ENCODE data around the gene RNF207. TPM values are rescaled to one million over a fixed set of nuclear protein-coding genes. Genes with fewer than 3 reads are reported as not detected.

Gene RNF207
- polyA plus RNA-seq, 1 donor from 2014 or later = 3.5 TPM

DNA sequence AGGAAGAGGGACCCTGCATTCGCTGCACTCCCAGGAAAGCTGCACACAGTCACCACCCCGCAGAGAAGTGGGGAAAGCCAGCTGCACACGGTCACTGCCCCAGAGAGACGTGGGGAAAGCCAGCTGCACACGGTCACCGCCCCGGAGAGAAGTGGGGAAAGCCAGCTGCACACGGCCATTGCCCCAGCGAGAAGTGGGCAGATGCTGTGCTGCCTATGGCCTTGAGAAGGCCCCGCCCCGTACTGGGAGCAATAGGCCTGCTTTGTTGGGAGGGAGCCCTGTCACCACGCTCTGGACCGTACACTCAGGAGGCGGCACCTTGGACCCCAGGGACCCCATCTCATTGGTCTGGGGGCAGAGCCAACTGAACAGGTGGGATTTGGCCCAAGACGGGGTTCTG lies 59.2 kb downstream of the RNF207 start:
- Histone ChIP-seq H2AFZ (ENCODE audit: low read depth, low read length) (no peak overlapping the region), H3K4me2 (ENCODE audit: low read length) (no peak overlapping the region), H3K9ac (ENCODE audit: low read length) (no peak overlapping the region), H3K27ac (ENCODE audit: low read length) (no peak overlapping the region), H3K9me3 (ENCODE audit: low read length) (no peaks in the 10 kb centered on the region), H3K4me3 (ENCODE audit: low read length) (no peak overlapping the region), H3K36me3 (ENCODE audit: insufficient read depth, low read length) (no peaks in the 10 kb centered on the region), H3K27me3 (ENCODE audit: insufficient read depth, low read depth, low read length) (no peaks in the 10 kb centered on the region), H3K9me2 (ENCODE audit: insufficient read depth, low read length) (no peaks in the 10 kb centered on the region), H3F3A (ENCODE audit: insufficient read depth, low read length, poor library complexity, severe bottlenecking) (no peaks in the 10 kb centered on the region), H4K20me1 (ENCODE audit: insufficient read depth) (no peaks in the 10 kb centered on the region), H3K79me2 (replicated peaks; ENCODE audit: insufficient read depth, low read length) (no peaks in the 10 kb centered on the region)
- TF ChIP-seq EZH2 (IDR thresholded peaks at IDR 0.05; ENCODE audit: borderline replicate concordance, insufficient read depth, low read length, poor library complexity, severe bottlenecking) (no peak), RAD21 (conservative IDR thresholded peaks at IDR 0.05) (no peak), POLR2AphosphoS5 (IDR thresholded peaks at IDR 0.05) (no peak), EP300 (conservative IDR thresholded peaks at IDR 0.05; ENCODE audit: poor library complexity, severe bottlenecking) (no peak), SMC3 (conservative IDR thresholded peaks at IDR 0.05; ENCODE audit: poor library complexity) (no peak), MXI1 (conservative IDR thresholded peaks at IDR 0.05; ENCODE audit: poor library complexity, severe bottlenecking) (no peak), TAF1 (IDR thresholded peaks at IDR 0.05; ENCODE audit: low read depth) (no peak)
- TF ChIP-seq, protein P1, sequence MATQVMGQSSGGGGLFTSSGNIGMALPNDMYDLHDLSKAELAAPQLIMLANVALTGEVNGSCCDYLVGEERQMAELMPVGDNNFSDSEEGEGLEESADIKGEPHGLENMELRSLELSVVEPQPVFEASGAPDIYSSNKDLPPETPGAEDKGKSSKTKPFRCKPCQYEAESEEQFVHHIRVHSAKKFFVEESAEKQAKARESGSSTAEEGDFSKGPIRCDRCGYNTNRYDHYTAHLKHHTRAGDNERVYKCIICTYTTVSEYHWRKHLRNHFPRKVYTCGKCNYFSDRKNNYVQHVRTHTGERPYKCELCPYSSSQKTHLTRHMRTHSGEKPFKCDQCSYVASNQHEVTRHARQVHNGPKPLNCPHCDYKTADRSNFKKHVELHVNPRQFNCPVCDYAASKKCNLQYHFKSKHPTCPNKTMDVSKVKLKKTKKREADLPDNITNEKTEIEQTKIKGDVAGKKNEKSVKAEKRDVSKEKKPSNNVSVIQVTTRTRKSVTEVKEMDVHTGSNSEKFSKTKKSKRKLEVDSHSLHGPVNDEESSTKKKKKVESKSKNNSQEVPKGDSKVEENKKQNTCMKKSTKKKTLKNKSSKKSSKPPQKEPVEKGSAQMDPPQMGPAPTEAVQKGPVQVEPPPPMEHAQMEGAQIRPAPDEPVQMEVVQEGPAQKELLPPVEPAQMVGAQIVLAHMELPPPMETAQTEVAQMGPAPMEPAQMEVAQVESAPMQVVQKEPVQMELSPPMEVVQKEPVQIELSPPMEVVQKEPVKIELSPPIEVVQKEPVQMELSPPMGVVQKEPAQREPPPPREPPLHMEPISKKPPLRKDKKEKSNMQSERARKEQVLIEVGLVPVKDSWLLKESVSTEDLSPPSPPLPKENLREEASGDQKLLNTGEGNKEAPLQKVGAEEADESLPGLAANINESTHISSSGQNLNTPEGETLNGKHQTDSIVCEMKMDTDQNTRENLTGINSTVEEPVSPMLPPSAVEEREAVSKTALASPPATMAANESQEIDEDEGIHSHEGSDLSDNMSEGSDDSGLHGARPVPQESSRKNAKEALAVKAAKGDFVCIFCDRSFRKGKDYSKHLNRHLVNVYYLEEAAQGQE (IDR thresholded peaks at IDR 0.05; ENCODE audit: borderline replicate concordance) = no peak
- TF ChIP-seq, protein P2, sequence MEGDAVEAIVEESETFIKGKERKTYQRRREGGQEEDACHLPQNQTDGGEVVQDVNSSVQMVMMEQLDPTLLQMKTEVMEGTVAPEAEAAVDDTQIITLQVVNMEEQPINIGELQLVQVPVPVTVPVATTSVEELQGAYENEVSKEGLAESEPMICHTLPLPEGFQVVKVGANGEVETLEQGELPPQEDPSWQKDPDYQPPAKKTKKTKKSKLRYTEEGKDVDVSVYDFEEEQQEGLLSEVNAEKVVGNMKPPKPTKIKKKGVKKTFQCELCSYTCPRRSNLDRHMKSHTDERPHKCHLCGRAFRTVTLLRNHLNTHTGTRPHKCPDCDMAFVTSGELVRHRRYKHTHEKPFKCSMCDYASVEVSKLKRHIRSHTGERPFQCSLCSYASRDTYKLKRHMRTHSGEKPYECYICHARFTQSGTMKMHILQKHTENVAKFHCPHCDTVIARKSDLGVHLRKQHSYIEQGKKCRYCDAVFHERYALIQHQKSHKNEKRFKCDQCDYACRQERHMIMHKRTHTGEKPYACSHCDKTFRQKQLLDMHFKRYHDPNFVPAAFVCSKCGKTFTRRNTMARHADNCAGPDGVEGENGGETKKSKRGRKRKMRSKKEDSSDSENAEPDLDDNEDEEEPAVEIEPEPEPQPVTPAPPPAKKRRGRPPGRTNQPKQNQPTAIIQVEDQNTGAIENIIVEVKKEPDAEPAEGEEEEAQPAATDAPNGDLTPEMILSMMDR (IDR thresholded peaks at IDR 0.05; ENCODE audit: poor library complexity, severe bottlenecking) = no peak

DNA sequence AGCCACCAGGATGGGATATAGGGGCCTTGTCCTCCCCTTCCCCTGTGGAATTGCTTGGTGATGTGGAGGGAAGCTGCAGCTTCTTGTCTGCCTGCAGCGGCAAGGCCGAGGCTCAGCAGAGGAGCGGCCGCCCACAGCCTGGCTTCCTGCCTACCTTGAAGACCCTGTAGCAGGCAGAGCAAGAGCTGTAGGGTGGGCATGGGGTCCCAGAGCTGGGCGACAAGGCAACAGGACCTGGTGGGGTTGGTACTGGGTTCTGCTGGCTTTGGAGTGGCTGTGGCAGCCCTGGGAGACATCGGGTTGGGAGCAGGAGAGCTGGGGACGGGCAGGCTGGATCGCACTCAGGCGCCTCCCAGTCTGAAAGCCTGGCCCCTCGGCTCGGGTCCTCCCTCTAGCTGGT lies 60.7 kb downstream of the RNF207 start:
- Histone ChIP-seq H3K9me3 (ENCODE audit: low read length) (no peaks in the 10 kb centered on the region), H3K4me2 (ENCODE audit: low read length) (no peak overlapping the region)

More for the DNA sequence above, 60.7 kb downstream of the RNF207 start:
- TF ChIP-seq POLR2AphosphoS5 (IDR thresholded peaks at IDR 0.05) = no peak
- H3K9ac ChIP-seq (ENCODE audit: low read length) = no peak overlapping the region
- H3F3A ChIP-seq (ENCODE audit: insufficient read depth, low read length, poor library complexity, severe bottlenecking) = no peaks in the 10 kb centered on the region
- H3K27ac ChIP-seq (ENCODE audit: low read length) = no peak overlapping the region
- H3K36me3 ChIP-seq (ENCODE audit: insufficient read depth, low read length) = no peaks in the 10 kb centered on the region
- no peak overlapping the region for H2AFZ ChIP-seq (ENCODE audit: low read depth, low read length)
- H3K4me3 ChIP-seq (ENCODE audit: low read length) = no peak overlapping the region
- no peaks in the 10 kb centered on the region for H3K27me3 ChIP-seq (ENCODE audit: insufficient read depth, low read depth, low read length)
- H3K79me2 ChIP-seq (replicated peaks; ENCODE audit: insufficient read depth, low read length) = no peaks in the 10 kb centered on the region
- H3K9me2 ChIP-seq (ENCODE audit: insufficient read depth, low read length) = no peaks in the 10 kb centered on the region
- H4K20me1 ChIP-seq (ENCODE audit: insufficient read depth) = no peaks in the 10 kb centered on the region
